Activated naive CD8-positive, alpha-beta T cell treated with anti-CD3 and anti-CD28 coated beads for 36 hours (primary cell): ENCODE results near the gene CCDC78. TPM values are rescaled to one million over a fixed set of nuclear protein-coding genes. Genes with fewer than 3 reads are reported as not detected.

Experiments
- DNase-seq: peaks from one replicate; pipeline ENCODE4 v3.0.0; 2021
- H3K27ac Mint-ChIP-seq: one replicate; pipeline ENCODE4 v1.8.0; 2022; ENCODE audit warnings: mild to moderate bottlenecking, moderate library complexity, mixed read lengths
- H3K27me3 Mint-ChIP-seq: one replicate; pipeline ENCODE4 v1.8.0; 2022; ENCODE audit warnings: mild to moderate bottlenecking, mixed read lengths
- H3K36me3 Mint-ChIP-seq: one replicate; pipeline ENCODE4 v1.8.0; 2021; ENCODE audit warnings: mild to moderate bottlenecking, mixed read lengths
- H3K4me1 Mint-ChIP-seq: one replicate; pipeline ENCODE4 v1.8.0; 2021; ENCODE audit warnings: mixed read lengths
- H3K4me3 Mint-ChIP-seq: one replicate; pipeline ENCODE4 v1.8.0; 2022; ENCODE audit warnings: mild to moderate bottlenecking, moderate library complexity, mixed read lengths
- H3K9me3 Mint-ChIP-seq: one replicate; pipeline ENCODE4 v1.8.0; 2022; ENCODE audit warnings: mixed read lengths
- total RNA-seq, 2 experiments: library from RNA; stranded (reverse); gene quantifications; one replicate each; pipeline ENCODE4 v1.2.3, GENCODE V29; 2021

The CCDC78 gene
- total RNA-seq, 2 experiments from 2014 or later = 6.5 to 8.1 TPM

DNA sequence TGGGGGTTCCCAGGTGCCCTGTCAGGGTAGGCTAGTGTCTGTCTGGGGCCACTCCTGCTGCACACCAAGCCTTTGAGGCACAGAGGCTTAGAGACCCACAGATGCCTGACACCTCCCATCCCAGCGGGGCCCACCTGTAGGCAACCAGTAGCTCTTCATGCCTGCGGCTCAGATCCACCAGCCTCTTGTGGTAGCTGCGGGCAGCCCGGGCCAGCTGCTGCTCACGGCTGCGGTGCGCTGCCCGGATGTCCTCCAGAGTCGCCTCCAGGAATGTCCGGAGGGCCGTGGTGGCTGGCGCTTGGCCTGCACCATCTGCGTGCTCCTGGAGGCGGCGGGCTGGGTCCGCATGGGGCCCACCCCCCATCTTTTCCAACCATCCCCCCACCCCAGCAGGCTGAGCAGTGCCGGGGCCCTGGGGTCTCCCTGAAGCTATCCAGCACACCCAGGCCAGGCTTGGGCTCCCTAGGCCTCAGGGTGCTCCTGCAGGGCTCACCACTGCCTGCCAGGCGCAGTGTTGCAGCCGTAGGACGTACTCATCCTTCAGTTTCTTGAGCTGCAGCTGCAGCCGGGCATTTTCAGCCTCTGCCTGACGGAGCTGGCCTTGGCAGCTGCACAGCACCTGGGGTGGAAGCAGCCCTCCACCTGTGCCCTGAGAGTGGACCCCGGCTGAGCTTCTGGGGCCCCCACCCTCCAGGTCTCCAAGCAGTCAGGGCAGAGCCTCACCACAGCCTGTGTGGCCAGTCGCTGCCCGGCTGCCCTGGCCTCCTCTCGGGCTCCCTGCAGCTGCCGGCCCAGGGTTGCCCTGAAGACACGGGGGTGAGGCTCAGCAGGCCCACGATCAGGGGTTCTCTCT, 1.8 kb downstream of the CCDC78 start:
- H3K9me3 Mint-ChIP-seq = no peaks in the 10 kb centered on the region
- H3K27ac Mint-ChIP-seq = no peak overlapping the region
- H3K27me3 Mint-ChIP-seq = no peaks in the 10 kb centered on the region
- no peaks in the 10 kb centered on the region for H3K36me3 Mint-ChIP-seq
- H3K4me1 Mint-ChIP-seq = peaks cover 9% of the 10 kb centered on the region
- no peak for DNase-seq
- no peak overlapping the region for H3K4me3 Mint-ChIP-seq

GRCh38 chr16:723695-724094, 2.5 kb downstream of the CCDC78 start:
- Mint-ChIP-seq H3K9me3 (no peaks in the 10 kb centered on the region), H3K4me1 (peaks cover 16% of the 10 kb centered on the region), H3K36me3 (no peaks in the 10 kb centered on the region), H3K27ac (no peak overlapping the region), H3K27me3 (no peaks in the 10 kb centered on the region), H3K4me3 (no peak overlapping the region)
- no peak for DNase-seq

GRCh38 chr16:722835-723633, 3.2 kb downstream of the CCDC78 start:
- no peaks in the 10 kb centered on the region for H3K36me3 Mint-ChIP-seq
- H3K4me1 Mint-ChIP-seq = peaks cover 20% of the 10 kb centered on the region
- no peaks in the 10 kb centered on the region for H3K27me3 Mint-ChIP-seq
- DNase-seq = no peak
- peak overlapping the region; percentile 22 for H3K4me3 Mint-ChIP-seq
- H3K27ac Mint-ChIP-seq = no peak overlapping the region
- no peaks in the 10 kb centered on the region for H3K9me3 Mint-ChIP-seq

GRCh38 chr16:721765-722540, 4.3 kb downstream of the CCDC78 start:
- Mint-ChIP-seq H3K9me3 (no peaks in the 10 kb centered on the region), H3K36me3 (no peaks in the 10 kb centered on the region), H3K4me3 (peak overlapping the region; percentile 60), H3K27ac (no peak overlapping the region), H3K4me1 (peaks cover 20% of the 10 kb centered on the region), H3K27me3 (no peaks in the 10 kb centered on the region)
- peak; percentile 48 for DNase-seq

GRCh38 chr16:720990-721764, 5.1 kb downstream of the CCDC78 start, which contains the start of gene ANTKMT:
Gene ANTKMT, plus strand, starts transcription at chr16:721146. Its CDS starts 129 bp downstream, at chr16:721275.
- Mint-ChIP-seq H3K27ac (peak within 1 kb of the TSS; percentile 84), H3K27me3 (no peaks in the 10 kb centered on the region), H3K4me1 (peaks cover 17% of the 10 kb centered on the region), H3K9me3 (no peaks in the 10 kb centered on the region), H3K36me3 (no peaks in the 10 kb centered on the region), H3K4me3 (peak within 1 kb of the TSS; percentile 87)
- peak; percentile 92 for DNase-seq

- no peaks in the 10 kb centered on the region for H3K36me3 Mint-ChIP-seq
- H3K27me3 Mint-ChIP-seq = no peaks in the 10 kb centered on the region
- H3K27ac Mint-ChIP-seq = peak overlapping the region; percentile 84
- H3K9me3 Mint-ChIP-seq = no peaks in the 10 kb centered on the region
- H3K4me1 Mint-ChIP-seq = peaks cover 17% of the 10 kb centered on the region
- peak overlapping the region; percentile 87 for H3K4me3 Mint-ChIP-seq
- DNase-seq = peak; percentile 76
Observed at GRCh38 chr16:720447-720989, 5.7 kb downstream of the CCDC78 start.

DNA sequence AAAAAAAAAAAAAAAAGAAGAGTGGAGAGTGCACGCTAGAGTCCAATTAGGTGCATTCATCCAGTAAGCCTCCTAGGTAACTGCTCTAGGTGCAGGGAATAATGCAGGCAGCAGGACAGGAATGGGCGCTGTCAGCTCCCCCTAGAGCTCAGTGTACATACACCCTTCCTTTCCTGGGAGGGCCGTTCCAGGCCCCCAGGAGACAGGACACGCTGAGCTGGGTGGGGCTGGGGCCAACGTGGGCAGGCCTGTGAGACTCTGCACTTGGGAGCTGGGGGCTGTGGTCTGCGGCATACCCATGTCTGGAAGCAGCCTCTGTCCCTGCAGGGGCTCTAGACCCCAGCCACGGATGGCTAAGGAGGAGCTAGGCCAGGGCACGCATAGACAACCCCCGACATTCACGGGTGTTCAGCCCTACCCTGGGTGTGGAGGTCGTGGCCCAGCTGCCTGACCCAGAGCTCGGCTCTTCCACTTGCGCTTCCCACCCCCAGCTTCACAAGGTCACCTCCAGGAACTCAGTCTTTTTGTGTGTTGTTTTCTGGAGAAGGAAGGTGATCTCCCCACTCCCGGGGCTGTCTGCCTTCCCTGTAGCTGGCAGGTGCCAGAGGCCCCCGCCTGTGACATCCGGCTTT, 6.3 kb downstream of the CCDC78 start:
- peak overlapping the region; percentile 84 for H3K27ac Mint-ChIP-seq
- H3K36me3 Mint-ChIP-seq = no peaks in the 10 kb centered on the region
- peak; percentile 42 for DNase-seq
- H3K4me1 Mint-ChIP-seq = peaks cover 17% of the 10 kb centered on the region
- H3K4me3 Mint-ChIP-seq = peak overlapping the region; percentile 87
- no peaks in the 10 kb centered on the region for H3K27me3 Mint-ChIP-seq
- no peaks in the 10 kb centered on the region for H3K9me3 Mint-ChIP-seq

GRCh38 chr16:718922-719321, 7.3 kb downstream of the CCDC78 start:
- peak overlapping the region; percentile 62 for H3K27ac Mint-ChIP-seq
- no peaks in the 10 kb centered on the region for H3K9me3 Mint-ChIP-seq
- no peaks in the 10 kb centered on the region for H3K36me3 Mint-ChIP-seq
- peak overlapping the region; percentile 68 for H3K4me3 Mint-ChIP-seq
- no peak for DNase-seq
- peaks cover 3% of the 10 kb centered on the region for H3K27me3 Mint-ChIP-seq
- peaks cover 20% of the 10 kb centered on the region for H3K4me1 Mint-ChIP-seq

DNA sequence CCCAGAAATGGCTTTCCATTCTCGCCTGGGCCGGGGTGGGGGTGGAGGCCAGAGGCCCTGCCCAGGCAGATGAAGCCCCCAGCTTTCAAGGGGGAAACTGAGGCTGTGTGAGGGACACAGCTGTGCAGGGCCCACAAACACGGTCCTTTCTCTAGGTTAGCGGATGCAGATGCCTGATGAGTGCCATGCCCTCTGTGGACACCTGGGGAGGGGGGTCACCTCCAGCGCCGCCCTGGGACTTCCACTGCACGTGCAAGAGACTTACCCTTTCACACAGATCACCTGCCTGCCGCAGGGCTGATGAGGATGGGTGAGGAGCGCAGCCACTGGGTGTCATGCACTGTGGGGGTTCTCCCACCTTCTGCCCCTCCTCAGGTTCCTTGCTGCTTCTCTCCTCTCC, 7.9 kb downstream of the CCDC78 start:
- Mint-ChIP-seq H3K27ac (no peak overlapping the region), H3K4me1 (peaks cover 20% of the 10 kb centered on the region), H3K36me3 (no peaks in the 10 kb centered on the region), H3K9me3 (no peaks in the 10 kb centered on the region), H3K27me3 (peaks cover 4% of the 10 kb centered on the region), H3K4me3 (no peak overlapping the region)
- DNase-seq = no peak

- no peaks in the 10 kb centered on the region for H3K9me3 Mint-ChIP-seq
- H3K27ac Mint-ChIP-seq = no peak overlapping the region
- DNase-seq = no peak
- H3K36me3 Mint-ChIP-seq = no peaks in the 10 kb centered on the region
- H3K4me3 Mint-ChIP-seq = no peak overlapping the region
- peaks cover 9% of the 10 kb centered on the region for H3K27me3 Mint-ChIP-seq
- H3K4me1 Mint-ChIP-seq = peaks cover 20% of the 10 kb centered on the region
Observed at GRCh38 chr16:717450-718245, 8.6 kb downstream of the CCDC78 start.

GRCh38 chr16:716768-717325, 9.4 kb downstream of the CCDC78 start:
- H3K9me3 Mint-ChIP-seq = no peaks in the 10 kb centered on the region
- peaks cover 11% of the 10 kb centered on the region for H3K27me3 Mint-ChIP-seq
- no peak overlapping the region for H3K27ac Mint-ChIP-seq
- no peaks in the 10 kb centered on the region for H3K36me3 Mint-ChIP-seq
- H3K4me3 Mint-ChIP-seq = no peak overlapping the region
- peaks cover 20% of the 10 kb centered on the region for H3K4me1 Mint-ChIP-seq
- no peak for DNase-seq

DNA sequence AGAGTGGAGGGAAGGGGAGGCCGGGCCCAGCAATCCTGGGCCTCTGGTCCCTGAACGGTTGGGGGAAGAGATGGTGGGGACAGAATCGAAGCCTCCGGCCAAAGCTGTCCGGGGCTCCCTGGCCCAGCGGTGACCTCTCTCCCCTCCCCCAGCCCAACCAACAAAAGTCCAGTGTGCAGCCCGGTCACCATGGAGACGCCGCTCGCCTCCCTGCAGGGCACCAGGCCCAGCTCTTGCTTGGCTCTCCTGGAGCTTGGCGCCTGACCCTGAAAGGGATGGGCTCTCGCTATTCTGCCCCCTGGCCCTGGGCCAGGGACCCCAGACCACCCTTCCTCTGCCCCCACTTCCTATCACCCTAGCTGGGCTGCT, 10.1 kb downstream of the CCDC78 start:
- no peaks in the 10 kb centered on the region for H3K9me3 Mint-ChIP-seq
- peaks cover 20% of the 10 kb centered on the region for H3K4me1 Mint-ChIP-seq
- H3K27ac Mint-ChIP-seq = no peak overlapping the region
- no peak for DNase-seq
- peaks cover 13% of the 10 kb centered on the region for H3K27me3 Mint-ChIP-seq
- H3K4me3 Mint-ChIP-seq = peak overlapping the region; percentile 72
- no peaks in the 10 kb centered on the region for H3K36me3 Mint-ChIP-seq
